GM21390 (cell line): ENCODE measurements around the gene GNRHR.

Source experiments
- ATAC-seq: cut with Tn5 transposase; IDR thresholded peaks from one replicate; pipeline ENCODE4 v1.9.1; 2021; ENCODE audit not compliant: unreplicated experiment

Gene GNRHR

DNA sequence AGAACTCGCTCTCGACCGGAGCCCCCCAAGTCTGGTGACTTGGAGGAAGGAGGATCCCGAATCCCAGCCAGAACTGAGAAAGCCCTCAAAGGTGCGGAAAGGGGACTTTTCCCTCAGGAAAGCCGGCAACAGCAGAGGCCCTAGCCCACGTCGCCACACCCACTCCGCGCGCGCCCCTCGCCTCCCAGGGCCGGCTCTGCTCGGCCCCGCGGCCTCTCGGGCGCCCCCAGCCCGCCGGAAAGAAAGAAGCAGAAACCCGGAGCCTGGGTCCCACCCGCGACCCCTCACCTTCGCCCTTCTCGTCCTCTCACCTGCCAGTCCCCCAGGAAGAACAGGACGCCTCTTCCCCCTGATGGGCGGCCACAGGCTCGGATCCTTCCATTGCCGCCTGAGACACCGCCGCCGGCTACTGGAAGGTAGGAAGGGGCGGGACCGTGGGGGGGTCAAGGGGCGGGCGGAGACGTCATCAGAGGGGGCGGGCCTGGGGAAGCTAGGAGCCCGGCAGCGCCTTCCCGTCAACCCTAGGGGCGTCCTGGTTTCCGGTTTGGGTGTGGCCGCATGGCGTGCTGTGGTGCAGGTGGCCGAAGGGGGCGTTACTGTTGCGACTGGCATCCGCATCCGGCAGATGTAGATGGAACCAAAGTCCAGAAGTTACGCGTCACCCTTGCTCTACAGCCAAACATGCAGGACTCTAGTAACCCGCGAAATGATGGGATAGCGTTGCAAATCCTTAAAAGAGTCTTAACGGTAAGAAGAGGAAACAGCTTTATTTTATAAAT lies 53.3 kb downstream of the GNRHR start, which contains the start of gene UBA6:
UBA6 (minus strand) TSS at position 418 of the 779 bp plus-strand sequence; CDS start at position 382, 36 bp downstream.
- peak; percentile 97 for ATAC-seq

- ATAC-seq, result peak; percentile 23
These were observed 54.0 kb downstream of the GNRHR start for GRCh38 chr4:67700116-67700737.

GRCh38 chr4:67699603-67700002 lies 54.6 kb downstream of the GNRHR start:
- ATAC-seq, result no peak

DNA sequence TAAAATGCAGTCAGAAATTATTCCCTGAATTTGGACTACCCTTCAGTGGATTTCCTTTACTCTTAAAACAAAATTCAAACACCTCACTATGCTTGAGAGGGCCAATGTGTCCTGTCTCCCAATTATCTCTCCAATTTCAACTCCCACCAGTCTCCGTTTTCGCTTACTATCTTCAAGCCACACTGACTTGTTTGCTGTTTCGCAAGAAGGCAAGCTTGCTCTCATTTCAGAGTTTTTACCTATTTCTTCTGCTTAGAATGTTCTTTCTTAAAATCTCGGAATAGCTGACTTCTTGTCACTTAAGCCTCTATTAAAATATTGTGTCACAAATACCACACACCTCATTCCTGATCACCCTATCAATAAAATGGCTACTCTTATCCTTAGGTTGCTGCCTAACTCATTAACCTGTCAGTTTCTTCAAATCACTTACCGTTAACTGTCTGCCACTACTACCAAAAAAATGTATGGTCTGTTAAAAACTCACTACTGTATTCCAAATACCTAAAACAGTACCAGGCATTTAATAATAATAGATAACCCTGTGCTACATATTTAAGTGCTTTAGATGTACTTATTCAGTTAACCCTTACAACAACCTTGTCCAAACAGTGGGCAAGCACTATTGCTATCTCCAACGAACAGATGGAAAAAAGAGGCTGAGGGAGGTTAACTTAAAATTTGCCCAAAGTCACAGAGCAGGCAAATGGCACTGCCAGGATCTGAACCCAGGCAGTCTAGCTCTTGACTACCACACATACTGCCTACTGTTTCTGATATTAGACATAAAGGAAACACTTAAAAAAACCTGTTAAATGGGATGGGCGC lies 56.1 kb downstream of the GNRHR start:
- ATAC-seq, result no peak

- no peak for ATAC-seq
These were observed 58.1 kb downstream of the GNRHR start for GRCh38 chr4:67696061-67696460.

GRCh38 chr4:67694662-67695061 lies 59.5 kb downstream of the GNRHR start:
- ATAC-seq, result no peak

- no peak for ATAC-seq
These were observed 62.9 kb downstream of the GNRHR start for GRCh38 chr4:67691328-67691727.
